ENCODE measurements around the gene COG2.

DNA sequence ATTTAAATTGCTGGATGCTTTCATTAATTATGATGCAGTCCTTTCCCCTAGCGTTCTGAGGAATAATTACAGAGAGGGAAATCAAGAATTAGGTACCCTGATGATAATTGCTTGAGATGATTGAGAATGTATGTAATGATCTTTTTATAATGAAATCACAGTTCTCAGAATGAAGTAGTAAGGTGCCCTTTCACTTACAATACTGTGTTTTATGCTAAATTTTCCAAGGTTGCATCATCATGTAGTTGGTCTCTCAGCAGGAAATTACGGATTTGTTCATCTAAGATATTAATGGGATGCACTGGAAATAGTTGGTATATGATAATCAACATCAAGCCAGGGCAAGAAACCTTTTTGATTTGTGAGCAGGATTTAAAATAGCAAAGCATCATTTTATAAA, 37.5 kb downstream of the COG2 start:
- TF ChIP-seq, protein P1, sequence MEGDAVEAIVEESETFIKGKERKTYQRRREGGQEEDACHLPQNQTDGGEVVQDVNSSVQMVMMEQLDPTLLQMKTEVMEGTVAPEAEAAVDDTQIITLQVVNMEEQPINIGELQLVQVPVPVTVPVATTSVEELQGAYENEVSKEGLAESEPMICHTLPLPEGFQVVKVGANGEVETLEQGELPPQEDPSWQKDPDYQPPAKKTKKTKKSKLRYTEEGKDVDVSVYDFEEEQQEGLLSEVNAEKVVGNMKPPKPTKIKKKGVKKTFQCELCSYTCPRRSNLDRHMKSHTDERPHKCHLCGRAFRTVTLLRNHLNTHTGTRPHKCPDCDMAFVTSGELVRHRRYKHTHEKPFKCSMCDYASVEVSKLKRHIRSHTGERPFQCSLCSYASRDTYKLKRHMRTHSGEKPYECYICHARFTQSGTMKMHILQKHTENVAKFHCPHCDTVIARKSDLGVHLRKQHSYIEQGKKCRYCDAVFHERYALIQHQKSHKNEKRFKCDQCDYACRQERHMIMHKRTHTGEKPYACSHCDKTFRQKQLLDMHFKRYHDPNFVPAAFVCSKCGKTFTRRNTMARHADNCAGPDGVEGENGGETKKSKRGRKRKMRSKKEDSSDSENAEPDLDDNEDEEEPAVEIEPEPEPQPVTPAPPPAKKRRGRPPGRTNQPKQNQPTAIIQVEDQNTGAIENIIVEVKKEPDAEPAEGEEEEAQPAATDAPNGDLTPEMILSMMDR (conservative IDR thresholded peaks at IDR 0.05; ENCODE audit: low read depth, low read length), result no peak
- no peak for TF ChIP-seq EZH2phosphoT487 (IDR thresholded peaks at IDR 0.05; ENCODE audit: borderline replicate concordance, low read length)
